Measurements from ENCODE around the gene RPN2.

- TF ChIP-seq POLR2A (IDR thresholded peaks at IDR 0.05; ENCODE audit: low read depth, low read length) (no peak), CTCF (IDR thresholded peaks at IDR 0.05; ENCODE audit: extremely low read depth in 1 of 2, insufficient read depth in 1 of 2, low read depth in 1 of 2, low read length in 2 of 2) (no peak), POLR2AphosphoS5 (IDR thresholded peaks at IDR 0.05; ENCODE audit: insufficient read depth, low read depth, low read length) (no peak), JUN (IDR thresholded peaks at IDR 0.05; ENCODE audit: borderline replicate concordance, insufficient read depth, insufficient read length, low read depth) (no peak), MYC (IDR thresholded peaks at IDR 0.05; ENCODE audit: low read depth, low read length) (no peak)
Observed at GRCh38 chr20:37200376-37200775, 21.2 kb downstream of the RPN2 start.
